ENCODE results near the gene PHYHD1. TPM values are rescaled to one million over a fixed set of nuclear protein-coding genes. Genes with fewer than 3 reads are reported as not detected.

Gene PHYHD1
- total and polyA plus RNA-seq, 10 of the 15 experiments (the other 5 are each of a cell fraction or from before 2014, with no cell fraction given): 0.09 to 0.17 TPM; not detected in 8

DNA sequence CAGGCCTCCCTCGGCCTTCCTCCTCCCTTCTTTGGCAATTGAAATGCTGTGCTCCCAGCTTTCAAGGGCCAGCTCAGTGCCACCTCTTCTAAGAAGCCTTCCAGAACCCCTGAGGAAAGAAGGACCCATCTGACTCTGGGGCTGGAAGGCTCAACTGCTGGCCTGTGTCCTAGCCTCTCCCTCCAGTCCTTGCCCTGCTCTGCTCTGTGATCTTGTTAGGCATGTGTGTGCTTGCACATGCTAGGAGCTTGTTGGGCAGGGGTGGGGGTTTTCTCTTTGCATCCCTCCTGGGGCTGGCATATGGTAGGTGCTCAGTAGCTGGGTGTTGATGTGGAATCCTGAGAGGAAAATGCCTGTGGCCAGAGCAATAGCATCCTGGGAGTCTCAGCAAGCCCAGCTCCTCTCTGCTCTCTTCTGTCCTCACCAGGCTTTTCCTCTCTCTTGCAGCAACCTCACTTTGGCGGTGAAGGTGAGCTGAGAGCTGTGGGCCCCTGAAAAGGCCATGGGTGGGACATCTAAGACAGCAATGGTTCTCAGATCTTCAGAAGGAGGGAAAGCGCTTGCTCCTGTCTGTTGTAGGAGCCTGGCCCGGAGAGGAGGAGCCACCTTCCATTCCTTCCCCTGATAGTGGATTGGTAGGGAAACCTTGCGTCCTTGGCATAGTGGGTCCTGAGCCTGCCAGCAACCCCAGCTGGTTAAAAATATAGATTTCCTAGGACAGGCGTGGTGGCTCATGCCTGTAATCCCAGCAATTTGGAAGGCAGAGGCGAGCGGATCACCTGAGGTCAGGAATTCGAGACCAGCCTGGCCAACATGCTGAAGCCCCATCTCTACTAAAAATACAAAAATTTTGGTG is 16.8 kb downstream of the PHYHD1 start:
- Histone ChIP-seq H3K27me3 (replicated peaks in 1 of 2; ENCODE audit: control insufficient read depth in 2 of 2, insufficient read depth in 2 of 2, low read length in 1 of 2) (no peaks in the 10 kb centered on the region), H3K9me3 (replicated peaks; ENCODE audit: control insufficient read depth, insufficient read depth, low read length) (no peaks in the 10 kb centered on the region), H3K79me2 (ENCODE audit: control insufficient read depth, insufficient read depth, low read length) (no peaks in the 10 kb centered on the region), H4K20me1 (ENCODE audit: control insufficient read depth, insufficient read depth) (no peaks in the 10 kb centered on the region), H3K4me3 (no peak overlapping the region), H3K4me1 (ENCODE audit: control insufficient read depth, insufficient read depth, low read length) (no peaks in the 10 kb centered on the region), H3K36me3 (ENCODE audit: control insufficient read depth in 2 of 2, insufficient read depth in 2 of 2, low read length in 1 of 2) (no peaks in the 10 kb centered on the region), H3K9ac (ENCODE audit: control insufficient read depth, insufficient read depth, low read length) (no peak overlapping the region), H2AFZ (ENCODE audit: control insufficient read depth, low read depth, low read length) (no peak overlapping the region), H3K4me2 (ENCODE audit: control insufficient read depth, insufficient read depth) (no peak overlapping the region), H3K27ac (ENCODE audit: control insufficient read depth, insufficient read depth) (no peak overlapping the region)
- no peak for TF ChIP-seq FOXK2 (IDR thresholded peaks at IDR 0.05)
- TF ChIP-seq NFXL1 (IDR thresholded peaks at IDR 0.05; ENCODE audit: borderline replicate concordance): no peak
- SMC1A ChIA-PET (ENCODE audit: uncharacterized antibody, unreplicated experiment): no interaction called here
- CTCF ChIA-PET: interaction anchor here (0.9 to 1.4 kb wide), 4 partner anchors 9 to 91 kb away, joined by 3 to 9 read pairs (median 4); partner anchors contain the start of gene SH3GLB2
- intact Hi-C loops (cut with micrococcal nuclease; ENCODE audit: unreplicated experiment) (no loop called here), in situ Hi-C loops (cut with MboI) (no loop called here)
- no peak for FAIRE-seq
- POLR2A ChIA-PET: interaction anchor here (0.6 kb wide), 1 partner anchor 87 kb away, joined by 4 read pairs; no protein-coding TSS in a partner anchor
- ATAC-seq: no peak
- WGBS (ENCODE audit: insufficient coverage, insufficient replicate concordance, low lambda C conversion rate, missing lambda C conversion rate): 72% methylated on average over 9 of the region's 9 CpGs
- RAD21 ChIA-PET (ENCODE audit: unreplicated experiment): interaction anchor here (0.6 kb wide), 1 partner anchor 642 kb away, joined by 3 read pairs; no protein-coding TSS in a partner anchor
- BruUV-seq (replicated peaks): no TSS peak
- no peak for DNase-seq (ENCODE audit: low read depth, low spot score)

DNA sequence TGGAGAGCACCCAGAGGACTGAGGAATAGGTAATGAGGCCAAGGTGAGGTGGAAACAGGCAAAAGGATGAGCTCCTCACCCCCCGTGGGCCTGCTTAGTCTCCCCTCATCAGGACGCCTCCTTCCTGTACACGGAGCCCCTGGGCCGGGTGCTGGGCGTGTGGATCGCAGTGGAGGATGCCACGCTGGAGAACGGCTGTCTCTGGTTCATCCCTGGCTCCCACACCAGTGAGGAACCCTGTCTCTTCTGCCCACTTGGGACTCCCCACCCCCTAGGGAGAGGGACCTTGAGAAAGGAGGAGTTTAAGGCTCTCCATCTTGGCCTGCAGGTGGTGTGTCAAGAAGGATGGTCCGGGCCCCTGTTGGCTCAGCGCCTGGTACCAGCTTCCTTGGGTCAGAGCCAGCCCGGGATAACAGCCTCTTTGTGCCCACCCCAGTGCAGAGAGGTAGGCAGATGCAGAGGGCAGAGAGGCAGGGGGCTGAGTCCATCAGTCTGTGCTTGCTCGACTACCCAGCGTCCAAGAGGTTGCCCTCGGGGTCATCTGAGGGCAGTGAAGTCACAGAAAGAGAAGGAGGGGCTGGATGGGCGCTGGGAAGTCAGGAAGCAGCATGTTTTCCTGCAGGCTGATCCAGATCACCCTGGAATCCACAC is 19.6 kb downstream of the PHYHD1 start:
- no peaks in the 10 kb centered on the region for H4K20me1 ChIP-seq (ENCODE audit: control insufficient read depth, insufficient read depth)
- WGBS (ENCODE audit: insufficient coverage, insufficient replicate concordance, low lambda C conversion rate, missing lambda C conversion rate): 64% methylated on average over 14 of the region's 15 CpGs
- H3K27me3 ChIP-seq (replicated peaks in 1 of 2; ENCODE audit: control insufficient read depth in 2 of 2, insufficient read depth in 2 of 2, low read length in 1 of 2): no peaks in the 10 kb centered on the region
- RAD21 ChIA-PET (ENCODE audit: unreplicated experiment): no interaction called here
- in situ Hi-C loops (cut with MboI) (no loop called here), intact Hi-C loops (cut with micrococcal nuclease; ENCODE audit: unreplicated experiment) (no loop called here)
- H3K4me1 ChIP-seq (ENCODE audit: control insufficient read depth, insufficient read depth, low read length): no peaks in the 10 kb centered on the region
- SMC1A ChIA-PET (ENCODE audit: uncharacterized antibody, unreplicated experiment): no interaction called here
- FAIRE-seq: no peak
- no peak overlapping the region for H3K27ac ChIP-seq (ENCODE audit: control insufficient read depth, insufficient read depth)
- no peaks in the 10 kb centered on the region for H3K79me2 ChIP-seq (ENCODE audit: control insufficient read depth, insufficient read depth, low read length)
- no peaks in the 10 kb centered on the region for H3K9me3 ChIP-seq (replicated peaks; ENCODE audit: control insufficient read depth, insufficient read depth, low read length)
- TF ChIP-seq ASH2L (IDR thresholded peaks at IDR 0.05; ENCODE audit: borderline replicate concordance, low read depth) (no peak), CREM (IDR thresholded peaks at IDR 0.05; ENCODE audit: low read depth) (no peak), RBBP5 (conservative IDR thresholded peaks at IDR 0.05) (no peak), POLR2A (IDR thresholded peaks at IDR 0.05; ENCODE audit: low read depth, low read length) (no peak), YBX1 (IDR thresholded peaks at IDR 0.05) (no peak), NFYA (IDR thresholded peaks at IDR 0.05; ENCODE audit: borderline replicate concordance, low read depth, low read length) (no peak), FOXK2 (IDR thresholded peaks at IDR 0.05) (no peak), ATF7 (IDR thresholded peaks at IDR 0.05; ENCODE audit: low read depth) (no peak), BACH1 (IDR thresholded peaks at IDR 0.05; ENCODE audit: borderline replicate concordance) (no peak), CHD1 (IDR thresholded peaks at IDR 0.05; ENCODE audit: low read depth, low read length) (no peak)
- TF ChIP-seq, protein P1, sequence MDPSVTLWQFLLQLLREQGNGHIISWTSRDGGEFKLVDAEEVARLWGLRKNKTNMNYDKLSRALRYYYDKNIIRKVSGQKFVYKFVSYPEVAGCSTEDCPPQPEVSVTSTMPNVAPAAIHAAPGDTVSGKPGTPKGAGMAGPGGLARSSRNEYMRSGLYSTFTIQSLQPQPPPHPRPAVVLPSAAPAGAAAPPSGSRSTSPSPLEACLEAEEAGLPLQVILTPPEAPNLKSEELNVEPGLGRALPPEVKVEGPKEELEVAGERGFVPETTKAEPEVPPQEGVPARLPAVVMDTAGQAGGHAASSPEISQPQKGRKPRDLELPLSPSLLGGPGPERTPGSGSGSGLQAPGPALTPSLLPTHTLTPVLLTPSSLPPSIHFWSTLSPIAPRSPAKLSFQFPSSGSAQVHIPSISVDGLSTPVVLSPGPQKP (IDR thresholded peaks at IDR 0.05; ENCODE audit: low read depth, low read length): no peak
- ATAC-seq: no peak
- POLR2A ChIA-PET: no interaction called here
- no peak overlapping the region for H3K9ac ChIP-seq (ENCODE audit: control insufficient read depth, insufficient read depth, low read length)
- no peak for DNase-seq (ENCODE audit: low read depth, low spot score)
- BruUV-seq (replicated peaks): no TSS peak
- CTCF ChIA-PET: no interaction called here
- H3K4me3 ChIP-seq: no peak overlapping the region
- H2AFZ ChIP-seq (ENCODE audit: control insufficient read depth, low read depth, low read length): no peak overlapping the region
- no peaks in the 10 kb centered on the region for H3K36me3 ChIP-seq (ENCODE audit: control insufficient read depth in 2 of 2, insufficient read depth in 2 of 2, low read length in 1 of 2)
- H3K4me2 ChIP-seq (ENCODE audit: control insufficient read depth, insufficient read depth): no peak overlapping the region
